Endothelial cell of hepatic sinusoid (primary cell): ENCODE results near the gene SIRT4.
"Not testable (repeated sequence)": the region's sequence is repeated elsewhere in the genome, so short reads cannot be mapped to it uniquely, and the experiment has no call there.

ENCODE experiments used
- in situ Hi-C: cut with HindIII; loops from 2 replicates; pipeline ENCODE4 v1.10.0; 2017; ENCODE audit warnings: low sequenced_read_pairs

Gene SIRT4, protein sequence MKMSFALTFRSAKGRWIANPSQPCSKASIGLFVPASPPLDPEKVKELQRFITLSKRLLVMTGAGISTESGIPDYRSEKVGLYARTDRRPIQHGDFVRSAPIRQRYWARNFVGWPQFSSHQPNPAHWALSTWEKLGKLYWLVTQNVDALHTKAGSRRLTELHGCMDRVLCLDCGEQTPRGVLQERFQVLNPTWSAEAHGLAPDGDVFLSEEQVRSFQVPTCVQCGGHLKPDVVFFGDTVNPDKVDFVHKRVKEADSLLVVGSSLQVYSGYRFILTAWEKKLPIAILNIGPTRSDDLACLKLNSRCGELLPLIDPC

DNA sequence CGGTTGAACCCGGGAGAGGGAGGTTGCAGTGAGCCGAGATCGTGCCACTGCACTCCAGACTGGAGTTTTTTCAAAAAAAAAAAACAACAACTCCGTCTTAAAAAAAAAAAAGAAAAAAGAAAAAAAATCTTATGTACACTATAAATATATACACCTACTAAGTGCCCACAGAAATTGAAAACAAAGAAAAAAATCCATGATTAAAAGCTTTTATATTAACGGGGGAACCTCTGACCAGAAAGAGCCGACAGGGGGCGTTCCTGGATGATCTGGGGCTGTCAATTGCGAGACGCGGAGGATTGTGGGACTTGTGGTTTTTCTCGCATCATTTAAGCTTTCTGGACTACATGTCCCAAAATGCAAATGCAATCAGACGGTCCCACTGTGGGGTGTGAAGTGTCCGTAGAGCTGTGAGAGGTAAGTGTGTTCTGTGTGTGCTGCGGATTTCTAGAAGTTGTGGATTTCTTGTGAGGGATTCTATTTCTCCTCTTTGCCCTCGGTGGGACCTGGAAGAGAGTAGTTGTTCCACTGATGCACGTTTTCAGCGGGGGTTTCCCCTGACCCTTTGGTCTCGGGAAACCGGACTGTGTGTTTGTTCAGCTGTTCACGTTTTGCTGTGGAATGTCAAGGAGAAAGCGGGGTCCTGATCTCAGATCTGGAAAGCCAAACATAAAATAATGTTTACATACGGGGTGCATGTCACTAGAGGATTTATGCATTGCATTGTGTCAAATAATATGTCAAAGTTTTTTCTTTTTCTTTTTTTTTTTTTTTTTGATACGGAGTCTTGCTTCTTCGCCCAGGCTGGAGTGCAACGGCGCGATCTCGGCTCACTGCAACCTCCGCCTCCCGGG, at the start of gene SIRT4:
TSS of gene SIRT4 (plus strand) at position 360 of the 854 bp plus-strand sequence. CDS start 1,241 bp downstream, outside the sequence.
- in situ Hi-C loops: loop anchor here (5.0 kb wide), 1 partner anchor 235 kb away; no protein-coding TSS in a partner anchor

GRCh38 chr12:120253313-120253712, 48.8 kb upstream of the SIRT4 start:
- in situ Hi-C loops: not testable (repeated sequence)

GRCh38 chr12:120254809-120255208, 47.3 kb upstream of the SIRT4 start:
- in situ Hi-C loops: no loop called here

DNA sequence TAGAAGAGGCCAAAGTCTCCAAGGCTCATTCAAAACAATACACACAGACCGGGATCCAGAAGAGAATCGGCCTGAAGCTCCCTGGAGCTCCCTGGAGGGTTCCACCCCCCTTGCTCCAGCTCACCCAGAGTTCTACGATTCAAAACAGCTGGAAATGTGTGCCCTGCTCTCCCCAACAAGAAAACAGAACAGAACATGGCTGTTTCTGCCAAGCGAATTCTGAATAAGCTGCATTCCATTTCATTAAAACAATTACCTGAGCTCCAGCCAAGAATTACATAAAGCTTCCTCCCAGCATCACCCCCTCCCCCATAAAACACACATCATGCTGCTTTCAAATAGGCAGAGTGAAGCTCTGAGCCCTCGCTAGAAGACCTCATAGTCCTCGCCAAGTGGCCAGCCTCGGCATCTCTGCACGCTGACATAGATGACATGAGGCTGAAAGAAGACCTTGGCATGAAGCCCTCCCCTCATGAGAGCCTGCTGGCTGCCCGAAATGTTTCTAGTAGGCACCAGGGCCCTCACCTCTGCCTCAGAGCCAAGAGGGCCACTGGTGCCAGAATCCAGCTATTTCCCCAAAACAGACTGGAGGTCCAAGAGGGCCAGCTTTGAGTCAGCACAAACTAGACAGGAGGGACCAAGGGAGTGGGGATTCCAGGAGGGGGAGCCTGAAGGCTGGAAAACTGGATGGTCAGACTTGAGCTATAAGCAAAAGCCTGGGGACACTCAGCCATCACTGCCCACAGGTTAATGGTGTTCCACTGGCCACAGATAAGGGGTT, 44.9 kb upstream of the SIRT4 start:
- in situ Hi-C loops: no loop called here

- in situ Hi-C loops: no loop called here
These were observed 43.7 kb upstream of the SIRT4 start for GRCh38 chr12:120258323-120258896.

DNA sequence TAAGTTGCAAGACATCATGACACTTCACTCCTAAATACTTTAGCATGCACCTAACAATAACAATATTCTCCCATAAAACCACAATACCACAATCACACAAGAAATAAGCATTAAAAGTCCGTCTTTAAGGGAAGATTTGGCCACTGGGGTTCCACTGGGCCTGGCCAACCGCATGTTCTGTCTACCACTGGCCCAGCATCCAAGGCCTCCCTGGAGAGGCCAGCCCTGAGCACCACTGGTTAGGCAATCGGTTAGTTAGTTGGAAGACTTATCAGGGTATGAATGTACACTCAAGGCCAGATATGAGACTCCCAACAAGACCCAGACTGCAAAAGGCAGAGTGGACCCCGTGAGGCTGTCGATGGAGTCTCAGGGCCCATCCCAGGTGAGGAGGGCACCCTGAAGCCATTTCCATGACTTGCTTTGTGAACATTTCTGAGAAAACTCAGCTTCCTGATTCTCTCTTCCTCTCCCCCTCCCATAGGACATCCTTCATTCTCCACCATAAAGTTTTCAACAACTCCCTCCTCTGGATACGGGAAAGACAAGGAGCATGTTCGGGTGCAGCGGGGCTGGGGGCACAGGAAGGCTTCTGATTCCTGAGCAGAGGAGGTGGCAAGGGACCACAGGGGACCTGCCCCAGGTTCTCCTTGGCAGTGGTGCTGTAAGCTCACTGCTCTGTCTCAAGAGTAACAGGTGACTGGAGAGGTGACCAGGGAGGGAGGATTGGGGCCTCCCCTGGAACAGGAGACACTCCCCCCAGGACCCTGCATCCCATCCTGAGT, 42.5 kb upstream of the SIRT4 start:
- in situ Hi-C loops: loop anchor here (10.0 kb wide), 1 partner anchor 55 kb away; the partner anchor contains the start of gene RPLP0

DNA sequence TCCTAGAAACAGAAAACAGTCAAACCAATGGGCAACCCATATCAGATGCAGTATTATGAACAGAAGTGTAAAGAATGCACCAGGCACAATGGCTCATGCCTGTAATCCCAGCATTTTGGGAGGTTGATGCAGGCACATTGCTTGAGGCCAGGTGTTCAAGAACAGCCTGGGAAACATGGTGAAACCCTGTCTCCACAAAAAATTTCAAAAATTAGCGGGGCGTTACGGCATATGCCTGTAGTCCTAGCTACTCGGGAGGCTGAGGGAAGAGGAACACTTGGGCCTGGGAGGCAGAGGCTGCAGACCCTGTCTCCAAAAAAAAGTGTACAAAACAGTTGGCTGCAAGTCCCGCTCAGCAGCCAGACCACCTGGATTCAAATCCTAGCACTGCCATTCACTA, 41.5 kb upstream of the SIRT4 start:
- in situ Hi-C loops: loop anchor here (10.0 kb wide), 1 partner anchor 56 kb away; the partner anchor contains the start of gene RPLP0

- in situ Hi-C loops: loop anchor here (10.0 kb wide), 1 partner anchor 57 kb away; the partner anchor contains the start of gene RPLP0
These were observed 39.9 kb upstream of the SIRT4 start for GRCh38 chr12:120261951-120262851.

DNA sequence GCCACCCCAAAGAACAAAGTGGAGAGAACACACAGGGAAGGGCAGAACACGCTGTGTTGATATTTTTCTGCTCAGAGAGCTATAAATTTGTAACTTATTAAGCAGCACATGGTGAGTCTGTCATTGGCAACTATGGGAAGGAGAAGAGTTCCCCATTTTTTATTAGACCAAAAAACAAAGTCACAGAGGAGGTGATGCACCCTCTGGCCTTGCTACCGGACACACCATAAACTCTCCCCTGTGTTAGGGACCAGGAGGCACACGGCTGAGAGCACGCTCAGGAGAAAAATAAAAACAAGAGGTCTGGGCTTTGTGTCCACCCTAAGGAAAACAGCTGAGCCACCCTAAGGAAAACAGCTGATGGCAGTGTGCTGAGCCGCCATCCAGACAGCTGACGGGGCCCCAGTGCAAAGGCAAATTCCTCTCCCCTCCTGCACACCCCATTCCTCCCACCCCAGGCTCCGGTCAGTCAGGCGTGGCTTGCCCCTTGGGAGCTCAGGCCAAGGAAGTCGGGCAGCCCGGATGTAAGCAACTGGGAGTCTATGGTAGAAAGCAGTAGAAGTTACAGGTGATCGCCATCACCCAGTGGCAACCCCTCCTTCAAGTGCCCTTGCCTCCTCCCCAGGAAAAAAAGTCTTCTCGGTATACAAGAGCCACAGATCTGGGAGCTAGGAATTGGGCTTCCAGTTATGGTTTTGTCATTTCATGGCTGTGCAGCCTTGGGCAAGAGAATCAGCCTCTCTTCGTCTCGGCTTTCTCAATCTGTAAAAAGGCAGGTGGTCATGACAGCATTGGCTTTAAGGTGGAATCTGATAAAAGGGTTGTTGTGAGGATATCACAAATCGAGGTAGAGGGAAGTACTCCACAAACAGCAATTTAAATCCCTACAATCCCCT, 39.0 kb upstream of the SIRT4 start:
- in situ Hi-C loops: loop anchor here (10.0 kb wide), 1 partner anchor 58 kb away; the partner anchor contains the start of gene RPLP0

GRCh38 chr12:120263748-120264085, 38.4 kb upstream of the SIRT4 start:
- in situ Hi-C loops: loop anchor here (10.0 kb wide), 1 partner anchor 59 kb away; the partner anchor contains the start of gene RPLP0

GRCh38 chr12:120264086-120264903, 37.8 kb upstream of the SIRT4 start:
- in situ Hi-C loops: loop anchor here (10.0 kb wide), 1 partner anchor 59 kb away; the partner anchor contains the start of gene RPLP0

DNA sequence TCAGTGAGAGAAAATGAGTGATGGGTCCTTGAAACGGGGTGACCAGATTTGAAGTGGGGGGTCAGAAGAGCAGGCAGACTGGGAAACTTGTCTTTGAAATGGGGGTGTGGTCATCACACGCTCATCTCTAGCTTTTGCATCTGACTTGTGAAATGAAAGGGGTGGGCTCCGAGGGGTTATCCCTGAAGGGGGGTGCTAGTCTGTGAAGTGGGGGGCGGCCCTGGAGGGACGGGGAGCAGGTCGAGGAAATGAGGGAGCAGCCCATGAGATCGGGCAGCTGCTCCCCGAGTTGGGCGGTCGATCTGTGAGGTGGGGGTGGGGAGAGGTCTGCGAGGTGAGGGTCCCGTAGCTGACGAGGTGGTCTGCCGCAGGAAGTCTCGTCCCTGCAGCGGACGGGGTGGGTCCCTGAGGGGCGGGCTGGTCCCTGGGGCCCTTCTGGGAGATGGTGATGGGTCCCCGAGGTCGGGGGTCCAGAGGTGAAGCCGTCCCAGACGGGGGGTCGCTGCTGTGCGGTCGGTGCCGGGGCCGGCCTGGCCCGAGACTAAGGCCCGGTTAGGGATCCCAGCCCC, 37.1 kb upstream of the SIRT4 start:
- in situ Hi-C loops: loop anchor here (5.0 to 10.0 kb wide), 2 partner anchors 38 to 60 kb away; partner anchors contain the start of gene RPLP0

DNA sequence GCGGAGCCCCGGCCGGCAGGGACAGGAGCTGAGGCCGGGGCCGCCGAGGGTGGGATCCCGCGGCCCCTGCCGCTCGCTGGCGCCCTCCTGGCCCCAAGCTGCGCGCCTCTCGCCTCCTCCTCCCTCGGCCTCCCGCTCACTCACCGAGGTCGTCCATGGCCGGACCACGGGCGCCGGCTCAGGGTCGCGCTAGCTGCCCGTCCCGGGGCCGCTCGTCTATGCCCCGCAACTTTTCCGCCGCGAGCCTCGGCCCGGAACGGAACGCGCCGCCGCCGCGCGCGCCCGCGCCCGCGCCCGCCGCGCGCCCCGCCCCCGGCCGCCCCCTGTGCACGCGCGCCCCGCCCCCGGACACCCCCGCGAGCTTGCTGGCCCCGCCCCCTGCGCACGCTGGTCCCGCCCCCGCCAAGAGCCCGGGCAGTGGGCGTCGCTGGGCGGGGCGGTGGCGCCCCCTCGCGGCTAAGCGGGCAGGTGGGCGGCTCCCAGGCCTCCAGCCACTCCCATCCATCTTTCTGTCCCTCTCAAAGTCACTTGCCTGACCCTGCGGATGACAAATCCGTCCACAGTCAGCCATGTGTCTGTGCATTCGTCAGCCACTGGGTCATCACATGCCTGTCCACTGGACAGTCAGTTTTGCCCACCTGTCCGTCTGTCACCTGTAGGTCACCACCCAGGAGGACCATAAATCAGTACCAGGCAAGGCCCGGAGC, 36.5 kb upstream of the SIRT4 start, which contains the start of gene PXN:
TSS of gene PXN (minus strand) at position 258 of the 707 bp plus-strand sequence. CDS start at position 157, 101 bp downstream.
- in situ Hi-C loops: loop anchor here (5.0 to 10.0 kb wide), 2 partner anchors 38 to 61 kb away; partner anchors contain the start of gene RPLP0

- in situ Hi-C loops: loop anchor here (5.0 to 10.0 kb wide), 2 partner anchors 39 to 62 kb away; partner anchors contain the start of gene RPLP0
These were observed 35.8 kb upstream of the SIRT4 start for GRCh38 chr12:120266180-120266870.

DNA sequence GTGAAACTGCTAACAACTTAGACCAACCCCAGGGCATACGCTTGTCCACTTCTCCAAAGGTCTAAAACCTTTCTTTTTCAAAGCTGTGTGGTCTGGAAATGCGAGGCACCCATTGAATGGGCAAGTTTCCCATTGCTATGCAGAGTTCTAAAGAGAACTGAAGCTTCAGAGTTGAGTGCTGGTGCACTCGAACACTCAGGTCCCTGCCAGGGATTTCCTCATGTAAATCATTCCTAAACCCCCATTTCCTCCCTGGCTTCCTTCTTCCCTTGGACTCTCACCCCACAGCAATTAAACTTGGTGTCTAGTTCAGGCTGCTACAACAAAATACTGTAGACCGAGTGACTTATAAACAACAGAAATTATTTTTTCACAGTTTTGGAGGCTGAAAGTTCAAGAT, 34.4 kb upstream of the SIRT4 start:
- in situ Hi-C loops: loop anchor here (5.0 to 10.0 kb wide), 2 partner anchors 40 to 63 kb away; partner anchors contain the start of gene RPLP0
